Amniotic epithelial cell (primary cell): Measurements from ENCODE around the gene OR10H5.
"Not testable (repeated sequence)": the region's sequence is repeated elsewhere in the genome, so short reads cannot be mapped to it uniquely, and the experiment has no call there.

Source experiments
- DNase-seq: peaks from one replicate; pipeline ENCODE4 v3.0.0-alpha.2; 2010; ENCODE audit warnings: low read depth

The OR10H5 gene

DNA sequence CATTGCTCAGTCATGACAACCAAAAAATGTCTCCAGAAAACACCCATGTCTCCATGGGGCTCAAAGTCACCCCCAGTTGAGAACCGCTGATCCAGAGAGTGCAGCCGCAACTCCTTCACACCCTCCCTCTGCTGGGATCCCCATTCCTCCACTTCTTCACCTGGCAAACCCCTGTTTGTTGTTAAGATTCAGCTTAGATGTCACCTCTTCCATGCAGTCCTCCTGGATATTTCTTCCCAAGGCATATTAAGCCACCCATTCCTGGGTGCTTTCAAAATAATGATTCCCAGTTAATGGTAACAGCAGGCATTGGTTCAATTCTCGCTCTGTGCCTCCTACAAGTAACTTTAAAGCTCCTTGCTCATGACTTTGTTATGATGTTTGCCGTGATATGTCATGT is 24.0 kb downstream of the OR10H5 start:
- no peak for DNase-seq

- DNase-seq, result no peak
Observed at GRCh38 chr19:15812060-15812722, 24.7 kb downstream of the OR10H5 start.

- no peak for DNase-seq
Observed at GRCh38 chr19:15813916-15814315, 26.5 kb downstream of the OR10H5 start.

GRCh38 chr19:15815306-15815705 is 27.8 kb downstream of the OR10H5 start, which contains the start of gene OR10H1:
Gene OR10H1 (minus strand): TSS chr19:15815664. CDS start chr19:15808037, 7,627 bp downstream.
- no peak for DNase-seq

DNA sequence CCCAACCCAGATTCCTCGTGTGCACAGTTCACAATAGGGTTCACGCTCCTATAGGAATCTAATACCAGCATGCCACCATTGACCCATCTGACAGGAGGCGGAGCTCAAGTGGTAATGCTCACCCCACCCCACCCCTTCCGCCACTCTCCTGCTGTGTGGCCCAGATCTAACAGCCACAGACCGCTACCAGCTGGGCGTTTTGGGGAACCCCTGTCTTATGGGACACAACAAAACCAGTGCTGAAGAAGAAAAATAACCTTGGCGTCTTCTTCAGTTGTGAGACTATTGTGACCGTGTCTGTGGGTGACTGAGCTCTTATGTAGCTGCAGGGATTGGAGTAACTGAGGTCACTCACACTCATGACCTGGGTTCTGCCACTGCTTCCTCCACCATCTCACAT is 33.2 kb downstream of the OR10H5 start:
- DNase-seq, result no peak

GRCh38 chr19:15825753-15826152 is 38.3 kb downstream of the OR10H5 start:
- no peak for DNase-seq

DNA sequence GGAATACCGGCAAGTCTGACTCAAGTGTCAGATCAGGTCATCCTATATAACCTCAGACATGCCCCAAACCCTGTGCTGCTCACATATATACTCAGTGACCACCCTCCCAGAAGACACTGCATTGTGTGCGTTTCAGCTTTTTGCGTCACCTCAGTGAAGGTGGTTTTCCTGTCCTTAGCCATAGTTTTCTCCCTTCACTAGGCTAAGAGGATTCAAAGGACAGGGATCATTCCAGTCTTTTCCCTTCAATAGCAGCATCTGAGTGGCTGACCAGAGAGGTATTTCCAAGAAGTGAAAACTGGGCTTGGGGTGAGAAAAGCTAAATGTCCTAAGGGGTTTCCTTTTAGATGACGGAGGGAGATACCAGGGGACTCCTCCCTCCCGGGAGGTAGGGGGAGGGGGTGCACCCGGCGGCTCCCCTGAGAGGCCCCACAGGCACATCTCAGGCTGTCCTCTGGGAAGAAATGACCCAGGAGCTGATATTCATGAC is 40.7 kb downstream of the OR10H5 start:
- no peak for DNase-seq

DNA sequence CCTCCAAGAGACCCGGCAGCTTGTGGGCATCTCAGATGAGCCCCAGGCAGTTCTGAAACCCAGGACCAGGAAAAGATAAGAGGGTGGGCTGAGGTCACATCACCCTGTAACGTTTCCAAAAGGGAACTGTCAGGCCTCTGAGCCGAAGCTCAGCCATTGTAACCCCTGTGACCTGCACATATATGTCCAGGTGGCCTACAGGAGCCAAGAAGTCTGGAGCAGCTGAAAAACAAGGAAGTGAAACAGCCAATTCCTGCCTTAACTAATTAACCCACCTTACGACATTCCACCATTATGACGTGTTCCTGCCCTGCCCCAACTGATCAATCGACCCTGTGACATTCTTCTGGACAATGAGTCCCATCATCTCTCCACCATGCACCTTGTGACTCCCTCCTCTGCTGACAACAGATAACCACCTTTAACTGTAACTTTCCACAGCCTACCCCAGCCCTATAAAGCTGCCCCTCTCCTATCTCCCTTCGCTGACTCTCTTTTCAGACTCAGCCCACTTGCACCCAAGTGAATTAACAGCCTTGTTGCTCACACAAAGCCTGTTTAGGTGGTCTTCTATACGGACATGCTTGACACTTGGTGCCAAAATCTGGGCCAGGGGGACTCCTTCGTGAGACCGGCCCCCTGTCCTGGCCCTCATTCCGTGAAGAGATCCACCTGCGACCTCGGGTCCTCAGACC is 41.3 kb downstream of the OR10H5 start:
- DNase-seq, result not testable (repeated sequence)

- no peak for DNase-seq
Observed at GRCh38 chr19:15829306-15829698, 41.8 kb downstream of the OR10H5 start.

- DNase-seq, result no peak
Observed at GRCh38 chr19:15829786-15830185, 42.3 kb downstream of the OR10H5 start.

- DNase-seq, result no peak
Observed at GRCh38 chr19:15831626-15832025, 44.2 kb downstream of the OR10H5 start.

DNA sequence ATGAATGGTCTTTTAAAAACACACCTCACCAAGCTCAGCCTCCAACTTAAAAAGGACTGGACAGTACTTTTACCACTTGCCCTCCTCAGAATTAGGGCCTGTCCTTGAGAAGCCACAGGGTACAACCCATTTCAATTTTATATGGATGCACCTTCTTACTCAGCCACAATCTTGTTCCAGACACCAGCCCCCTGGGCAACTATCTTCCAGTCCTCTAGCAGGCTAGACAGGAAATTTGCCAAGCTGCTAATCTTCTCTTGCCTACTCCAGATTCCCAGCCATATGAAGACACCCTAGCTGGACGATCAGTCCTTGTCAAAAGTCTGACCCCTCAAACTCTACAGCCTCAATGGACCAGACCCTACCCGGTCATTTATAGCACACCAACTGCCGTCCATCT is 46.8 kb downstream of the OR10H5 start:
- DNase-seq, result not testable (repeated sequence)

DNA sequence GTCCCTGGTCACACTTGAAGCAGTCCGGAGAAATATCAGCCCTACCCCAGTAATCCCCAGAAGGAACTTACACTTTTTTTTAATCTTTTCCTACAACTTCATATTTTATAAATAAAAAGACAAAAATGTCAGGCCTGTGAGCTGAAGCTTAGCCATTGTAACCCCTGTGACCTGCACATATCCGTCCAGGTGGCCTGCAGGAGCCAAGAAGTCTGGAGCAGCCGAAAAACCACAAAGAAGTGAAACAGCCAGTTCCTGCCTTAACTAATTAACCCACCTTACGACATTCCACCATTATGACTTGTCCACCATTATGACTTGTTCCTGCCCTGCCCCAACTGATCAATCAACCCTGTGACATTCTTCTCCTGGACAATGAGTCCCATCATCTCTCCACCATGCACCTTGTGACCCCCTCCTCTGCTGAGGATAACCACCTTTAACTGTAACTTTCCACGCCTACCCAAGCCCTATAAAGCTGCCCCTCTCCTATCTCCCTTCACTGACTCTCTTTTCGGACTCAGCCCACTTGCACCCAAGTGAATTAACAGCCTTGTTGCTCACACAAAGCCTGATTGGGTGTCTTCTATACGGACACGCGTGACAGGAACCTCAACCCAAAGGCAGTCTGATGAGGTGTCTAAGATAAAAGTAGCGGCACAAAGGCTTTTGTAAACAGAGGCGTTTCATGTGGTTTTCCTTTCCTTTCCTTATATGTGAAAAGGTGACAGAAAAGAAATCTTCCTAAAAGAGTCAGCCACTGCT is 48.3 kb downstream of the OR10H5 start:
- DNase-seq, result not testable (repeated sequence)

GRCh38 chr19:15836330-15837220 is 49.1 kb downstream of the OR10H5 start:
- DNase-seq, result peak; percentile 86

GRCh38 chr19:15837221-15837731 is 49.8 kb downstream of the OR10H5 start:
- DNase-seq, result no peak

- no peak for DNase-seq
Observed at GRCh38 chr19:15838351-15838750, 50.9 kb downstream of the OR10H5 start.

GRCh38 chr19:15839888-15840287 is 52.4 kb downstream of the OR10H5 start:
- DNase-seq, result not testable (repeated sequence)

DNA sequence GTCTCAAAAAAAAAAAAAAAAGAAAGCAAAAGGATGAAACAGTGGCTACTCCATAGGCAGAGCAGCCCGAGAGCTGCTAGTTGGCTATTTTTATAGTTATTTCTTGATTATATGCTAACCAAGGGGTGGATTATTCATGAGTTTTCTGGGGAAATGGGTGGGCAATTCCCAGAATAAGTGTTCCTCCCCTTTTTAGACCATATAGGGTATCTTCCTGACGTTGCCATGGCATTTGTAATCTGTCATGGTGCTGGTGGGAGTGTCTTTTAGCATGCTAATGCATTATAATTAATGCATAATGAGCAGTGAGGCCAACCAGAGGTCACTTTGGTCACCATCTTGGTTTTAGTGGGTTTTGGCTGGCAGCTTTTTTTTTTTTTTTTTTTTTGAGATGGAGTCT is 53.4 kb downstream of the OR10H5 start:
- no peak for DNase-seq

DNA sequence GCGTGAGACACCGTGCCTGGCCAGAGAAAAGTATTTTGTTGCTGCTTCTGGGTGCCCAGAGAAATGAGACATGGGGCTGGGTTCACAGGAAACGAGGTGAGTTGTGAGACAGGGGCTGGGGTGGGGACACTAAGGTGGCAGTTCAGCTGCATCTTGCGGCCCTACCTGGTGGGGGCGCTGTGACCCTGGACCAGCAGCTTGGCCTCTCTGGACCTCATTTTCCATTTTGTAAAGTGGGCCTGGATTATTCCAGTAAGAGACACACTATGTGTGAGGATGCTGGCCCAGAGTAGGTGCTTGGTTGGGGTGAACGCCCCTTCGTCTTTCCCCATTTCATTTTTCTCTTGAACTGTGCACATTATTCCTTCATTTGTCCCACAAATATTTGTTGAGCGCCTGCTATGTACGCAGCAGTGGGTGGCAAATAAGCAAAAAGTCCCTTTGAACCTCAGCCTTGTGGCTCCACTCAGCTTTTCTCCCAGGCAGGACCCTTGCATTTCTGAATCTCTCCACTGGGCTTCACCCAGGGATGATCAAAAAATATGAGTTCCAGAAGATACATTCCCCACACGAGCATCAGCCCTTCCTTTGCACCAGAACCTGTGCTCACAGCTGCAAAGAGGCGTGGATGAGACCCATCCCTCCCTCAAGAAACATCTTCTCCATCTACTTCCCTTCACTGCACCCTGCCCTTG is 54.6 kb downstream of the OR10H5 start:
- no peak for DNase-seq

DNA sequence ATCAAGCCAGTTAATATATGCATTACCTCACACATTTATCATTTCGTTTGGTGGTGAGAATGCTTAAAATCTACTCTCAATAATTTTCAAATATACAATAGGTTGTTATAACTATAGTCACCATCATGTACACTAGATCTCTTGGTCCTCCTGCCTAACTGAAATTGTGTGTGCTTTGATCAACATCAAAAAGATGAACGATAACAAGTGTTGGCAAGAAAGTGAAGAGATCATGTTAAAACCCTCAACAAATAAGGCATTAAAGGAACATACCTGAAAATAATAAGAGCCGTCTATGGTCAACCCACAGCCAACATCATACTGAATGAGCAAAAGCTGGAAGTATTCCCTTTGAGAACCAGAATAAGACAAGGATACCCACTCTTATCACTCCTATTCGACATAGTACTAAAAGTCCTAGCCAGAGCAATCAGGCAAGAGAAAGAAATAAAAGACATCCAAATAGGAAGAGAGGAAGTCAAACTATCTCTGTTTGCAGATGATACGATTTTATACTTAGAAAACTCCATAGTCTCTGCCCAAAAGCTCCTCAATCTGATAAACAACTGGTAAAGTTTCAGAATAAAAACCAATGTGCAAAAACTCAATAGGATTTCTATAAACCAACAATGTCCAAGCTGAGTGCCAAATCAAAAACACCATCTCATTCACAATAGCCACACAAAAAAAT is 55.9 kb downstream of the OR10H5 start:
- no peak for DNase-seq
